GM19372 (cell line): ENCODE data around the gene KATNAL1.

Experiments used
- ATAC-seq: cut with Tn5 transposase; IDR thresholded peaks from one replicate; pipeline ENCODE4 v1.9.1; 2021; ENCODE audit warnings: mild to moderate bottlenecking, low read depth, moderate library complexity; ENCODE audit not compliant: unreplicated experiment

KATNAL1 gene

DNA sequence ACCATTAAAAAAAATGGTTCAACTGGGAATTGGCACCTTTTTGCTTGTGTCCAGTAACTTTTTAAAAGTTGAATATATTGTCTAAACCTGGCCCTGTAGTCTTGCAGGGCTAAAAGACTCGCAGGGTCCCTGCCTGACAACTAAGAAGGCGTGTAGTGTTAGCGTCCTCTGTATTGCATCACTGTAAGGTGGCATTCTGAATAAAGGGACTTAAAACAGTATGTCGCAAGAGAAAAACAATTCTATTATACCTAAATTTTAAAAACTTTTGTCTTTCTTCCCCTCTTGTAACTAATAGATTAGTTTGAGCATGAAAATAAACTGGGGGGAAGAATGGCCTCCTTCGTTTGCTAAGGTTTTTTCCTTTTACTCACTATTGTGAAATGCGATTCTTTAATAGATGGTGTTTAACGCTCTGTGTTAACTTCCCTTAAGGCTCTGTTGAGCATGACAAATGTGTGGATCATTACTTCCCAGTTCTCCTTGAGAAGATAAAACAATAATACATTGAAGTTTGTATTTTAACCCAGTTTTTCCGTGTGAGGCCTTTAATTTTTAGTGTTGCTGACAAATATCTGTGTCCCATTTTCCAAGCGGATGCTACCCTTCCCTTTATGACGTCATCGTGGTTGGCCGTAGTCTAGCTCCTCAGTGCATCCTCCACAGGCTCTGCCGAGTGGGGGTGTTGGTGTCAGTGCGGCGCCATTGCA is 134.6 kb downstream of the KATNAL1 start:
- ATAC-seq, result no peak

- no peak for ATAC-seq
These were observed 136.8 kb downstream of the KATNAL1 start for GRCh38 chr13:30170569-30170968.

DNA sequence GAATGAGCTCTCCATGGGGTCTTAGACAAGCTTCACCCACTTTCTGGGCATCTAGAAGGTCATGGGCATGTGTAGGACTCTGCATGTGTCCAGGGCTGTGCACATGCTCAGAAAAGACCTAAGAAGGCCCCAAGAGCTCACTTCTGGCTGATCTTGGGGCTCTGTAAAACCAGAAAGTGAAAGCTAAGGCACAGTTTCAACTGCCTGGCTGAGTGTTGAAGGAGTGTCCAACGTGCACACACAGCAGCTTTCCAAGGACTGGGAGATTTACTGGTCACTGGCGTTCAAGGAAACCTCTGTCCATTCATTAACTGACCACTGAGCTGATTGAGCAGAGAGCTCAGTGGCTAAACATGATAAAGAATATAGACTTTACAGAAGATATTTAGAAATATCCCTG is 137.9 kb downstream of the KATNAL1 start:
- ATAC-seq, result no peak

- no peak for ATAC-seq
These were observed 141.6 kb downstream of the KATNAL1 start for GRCh38 chr13:30165796-30166195.

- ATAC-seq, result no peak
These were observed 142.3 kb downstream of the KATNAL1 start for GRCh38 chr13:30165071-30165470.

DNA sequence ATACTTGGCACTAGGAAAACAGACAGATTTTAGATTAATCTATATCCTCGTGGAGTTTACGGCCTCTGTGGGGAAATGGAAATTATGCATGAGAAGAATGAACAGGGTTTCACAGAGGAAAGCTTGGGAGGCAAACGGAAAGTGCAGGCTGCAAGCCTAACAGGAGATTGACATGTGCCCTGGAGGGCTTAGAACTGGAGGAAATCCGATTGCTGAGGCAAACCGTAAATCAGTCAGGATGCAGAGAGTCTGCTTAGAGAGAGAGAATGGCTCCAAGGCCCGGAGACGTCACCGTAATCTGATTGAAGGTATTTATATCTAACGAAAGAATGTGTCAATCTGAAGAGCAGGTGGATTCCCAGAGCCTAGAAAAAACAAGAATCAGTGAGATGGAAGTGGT is 143.2 kb downstream of the KATNAL1 start:
- no peak for ATAC-seq

DNA sequence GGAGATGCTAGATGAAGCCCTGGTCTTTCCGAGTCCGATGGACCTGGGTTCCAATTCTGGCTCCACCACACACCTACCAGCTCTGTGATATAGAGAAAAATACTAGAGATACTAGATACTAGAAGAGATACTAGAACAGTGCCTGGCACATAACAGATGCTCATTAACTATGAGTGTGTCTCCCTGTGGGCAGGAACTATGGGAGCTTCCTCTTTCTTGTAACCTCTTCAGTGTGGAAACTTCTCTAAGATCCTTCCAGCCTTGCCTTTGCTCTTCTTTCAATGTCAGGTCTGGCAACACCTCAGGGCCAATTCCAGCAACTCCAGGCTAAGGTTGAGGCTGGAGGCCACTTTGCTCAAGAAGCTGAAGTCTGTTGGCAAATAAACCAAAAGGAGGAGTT is 143.9 kb downstream of the KATNAL1 start:
- ATAC-seq, result no peak

GRCh38 chr13:30159446-30159839 is 147.9 kb downstream of the KATNAL1 start:
- ATAC-seq, result no peak

DNA sequence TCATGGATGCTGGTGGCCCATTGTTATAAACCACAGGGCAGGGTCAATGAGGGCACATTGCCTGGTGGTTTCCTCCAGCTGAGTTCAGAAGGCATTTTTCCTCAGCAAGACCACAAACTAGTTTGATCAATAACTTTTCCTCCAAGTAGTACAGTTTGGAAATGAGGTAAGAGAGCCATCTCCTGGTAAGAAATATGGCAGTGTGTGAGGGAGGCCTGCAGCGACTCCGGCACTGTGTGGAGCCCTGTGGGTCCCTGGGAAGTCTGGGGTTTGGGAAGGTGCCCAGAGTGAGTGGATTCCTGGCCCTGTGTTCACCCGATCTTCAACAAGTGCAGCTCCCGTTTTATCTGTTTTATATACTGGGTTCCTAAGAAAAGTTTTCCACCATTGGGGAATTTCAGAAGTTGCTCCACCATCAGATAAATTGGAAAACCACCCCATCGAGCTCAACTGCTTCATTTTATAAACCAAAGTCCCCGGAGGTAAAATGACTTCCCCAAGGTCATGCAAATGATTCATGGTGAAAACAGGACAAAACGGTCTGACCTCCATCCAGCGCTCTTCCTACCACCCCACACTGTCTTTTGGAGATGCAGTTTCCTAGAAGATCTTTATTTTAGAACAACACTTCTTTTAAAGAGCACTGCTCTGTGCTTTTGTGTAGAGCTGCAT is 148.4 kb downstream of the KATNAL1 start:
- ATAC-seq, result no peak

- ATAC-seq, result no peak
These were observed 149.7 kb downstream of the KATNAL1 start for GRCh38 chr13:30157616-30157993.

- no peak for ATAC-seq
These were observed 150.3 kb downstream of the KATNAL1 start for GRCh38 chr13:30156826-30157615.

GRCh38 chr13:30156270-30156669 is 151.1 kb downstream of the KATNAL1 start:
- no peak for ATAC-seq

- no peak for ATAC-seq
These were observed 152.4 kb downstream of the KATNAL1 start for GRCh38 chr13:30154931-30155330.

DNA sequence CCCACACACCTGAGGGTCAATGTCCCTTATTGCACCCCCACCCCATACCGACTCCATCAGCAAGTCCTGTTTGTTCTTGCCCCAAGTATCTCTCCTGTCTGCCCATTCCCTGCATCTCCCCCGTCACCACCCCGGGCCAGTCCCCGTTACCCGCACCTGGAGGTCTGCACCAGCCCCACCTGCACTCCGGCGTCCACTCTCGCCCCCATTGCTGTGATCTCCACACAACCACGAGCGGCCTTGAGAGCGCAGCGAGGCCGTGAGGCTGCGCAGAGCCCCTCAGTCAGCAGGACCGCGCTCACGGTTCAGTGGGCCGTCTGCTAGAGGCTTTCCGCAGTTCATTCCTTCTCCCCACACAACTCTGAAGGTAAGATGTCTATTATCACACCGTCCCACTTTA is 152.8 kb downstream of the KATNAL1 start:
- no peak for ATAC-seq

DNA sequence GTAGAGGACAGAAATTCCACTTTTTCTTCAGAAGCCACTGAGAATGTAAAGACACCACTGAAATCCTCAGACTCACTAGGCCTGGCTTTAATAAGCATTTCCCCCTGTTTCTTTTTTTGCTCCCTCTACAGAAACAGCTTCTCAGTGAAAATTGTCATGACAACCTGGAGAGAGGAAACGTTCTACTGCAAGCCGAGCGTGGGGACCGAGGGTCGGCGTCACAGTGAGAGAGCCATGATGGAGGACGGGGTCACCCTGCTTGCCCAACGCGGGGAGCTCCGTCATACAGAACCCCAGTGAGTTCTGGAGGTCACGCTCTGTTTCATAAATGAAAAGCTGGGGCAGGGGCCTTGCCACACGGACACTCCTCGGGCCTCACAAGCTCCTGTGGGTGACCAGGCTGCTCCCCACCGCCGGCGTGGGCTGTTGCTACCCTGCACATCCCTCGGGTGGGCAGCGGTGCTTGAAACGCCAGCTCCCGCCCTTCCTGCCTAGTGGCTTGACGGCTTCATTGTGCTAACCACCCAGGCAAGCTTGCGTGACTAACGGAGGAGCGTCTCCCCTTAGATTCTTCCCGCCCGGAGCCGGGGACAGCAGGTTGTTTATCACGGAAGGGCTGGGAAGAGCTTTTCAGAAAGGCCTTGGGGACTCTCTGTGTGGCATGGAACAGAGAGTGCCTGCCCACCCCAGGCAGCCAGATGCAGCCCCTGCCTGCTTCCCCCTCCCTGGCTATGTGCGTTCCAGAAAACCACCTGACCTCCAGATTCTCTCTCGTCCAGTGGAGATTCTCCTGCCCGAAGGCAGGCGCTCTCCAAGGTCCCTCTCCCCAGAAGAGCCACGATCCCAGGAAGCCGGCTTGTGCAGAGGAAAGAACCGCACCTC is 153.6 kb downstream of the KATNAL1 start:
- no peak for ATAC-seq
